Lower lobe of right lung (tissue), 2 donors: Measurements from ENCODE around the gene DOK3. TPM values are rescaled to one million over a fixed set of nuclear protein-coding genes. Genes with fewer than 3 reads are reported as not detected.

Source experiments
- ATAC-seq, 2 donors: fragments of 200-7000 bp; cut with Tn5 transposase; one replicate each; pipeline ENCODE4 v1.9.1; 2020 to 2022; ENCODE audit warnings: mild to moderate bottlenecking in 2 of 2, moderate library complexity in 2 of 2
- DNase-seq: peaks from one replicate; pipeline ENCODE4 v3.0.0-alpha.2; 2020
- H3K27ac ChIP-seq: fragments of 200-600 bp; one replicate; pipeline ENCODE4 v1.8.0; 2022
- H3K27me3 ChIP-seq: fragments of 200-600 bp; one replicate; pipeline ENCODE4 v1.8.0; 2022; ENCODE audit warnings: low read depth
- H3K36me3 ChIP-seq: fragments of 200-600 bp; one replicate; pipeline ENCODE4 v1.8.0; 2022; ENCODE audit warnings: mild to moderate bottlenecking
- H3K4me1 ChIP-seq: fragments of 200-600 bp; one replicate; pipeline ENCODE4 v1.8.0; 2022
- H3K4me3 ChIP-seq: fragments of 200-600 bp; one replicate; pipeline ENCODE4 v1.8.0; 2022; ENCODE audit warnings: mild to moderate bottlenecking
- H3K9me3 ChIP-seq: fragments of 200-600 bp; one replicate; pipeline ENCODE4 v1.8.0; 2022
- intact Hi-C: fragments of 100-400 bp; cut with DNase I; formaldehyde crosslinking; loops from one replicate; pipeline ENCODE4 v1.11.0; 2022
- total RNA-seq: library from RNA; stranded (reverse); fragmentation: NEBNext Ultra II Directional; extraction: Animal tissue kit (Norgen Biotek cat#: 25700); gene quantifications from one replicate; pipeline ENCODE4 v1.2.1, GENCODE V29; 2021
- TF ChIP-seq, protein P1 (sequence below): fragments of 200-600 bp; IDR thresholded peaks from one replicate; pipeline ENCODE4 v1.8.0; 2022; ENCODE audit warnings: antibody characterized with exemption, mild to moderate bottlenecking
- donor health status: DM: no; HTN: yes; CAD: no; lungs with severe emphysema.

Gene DOK3
- total RNA-seq, 1 donor from 2014 or later = 76.5 TPM

DNA sequence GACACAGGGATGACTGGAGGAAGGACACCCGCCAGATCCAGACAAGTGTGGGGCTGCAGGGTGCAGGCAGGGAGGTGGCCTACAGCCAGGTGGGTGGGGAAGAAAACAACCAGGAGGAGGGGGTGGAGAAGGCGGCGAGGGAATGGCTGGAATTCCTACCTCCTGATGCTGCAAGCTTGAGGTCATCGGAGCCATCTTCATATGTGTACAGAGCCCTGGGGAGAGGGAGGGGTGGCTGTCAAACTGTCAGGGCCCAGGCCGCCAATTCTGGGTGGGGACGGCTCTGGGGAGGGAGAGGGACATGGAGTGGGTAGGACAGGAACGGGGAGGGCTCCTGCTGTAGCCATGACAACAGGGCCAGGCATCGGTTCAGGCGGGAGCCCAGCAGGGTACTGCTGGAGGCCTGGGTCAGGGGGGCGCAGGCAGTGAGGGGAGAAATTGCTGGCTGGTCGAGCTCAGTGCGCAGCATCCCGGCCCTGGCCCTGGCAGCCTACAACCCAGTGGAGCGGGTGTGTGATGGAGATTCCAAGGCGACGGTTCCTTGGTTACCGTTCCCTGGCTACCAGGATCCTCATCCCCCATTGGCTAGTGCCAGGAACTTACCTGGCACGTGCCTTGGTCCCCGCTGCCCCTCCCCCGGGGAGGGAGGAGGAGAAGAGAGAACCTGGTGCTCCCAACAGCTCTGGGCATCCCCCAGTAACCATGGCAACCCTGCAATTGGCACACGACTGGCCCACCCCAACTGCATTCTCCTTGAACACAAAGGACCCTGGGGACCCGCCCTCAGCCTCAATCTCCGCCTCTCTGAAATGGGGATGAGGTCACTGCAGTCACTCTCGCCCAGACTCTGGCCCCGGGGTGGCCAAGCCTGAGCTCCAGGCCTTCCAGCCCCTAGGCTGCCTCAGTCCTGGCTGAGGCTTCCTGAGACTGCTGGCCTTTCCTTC, 40.7 kb downstream of the DOK3 start:
- Histone ChIP-seq H3K4me3 (no peak overlapping the region), H3K27ac (no peak overlapping the region), H3K9me3 (no peaks in the 10 kb centered on the region), H3K27me3 (peaks cover 11% of the 10 kb centered on the region), H3K4me1 (peaks cover 15% of the 10 kb centered on the region), H3K36me3 (peaks cover 29% of the 10 kb centered on the region)
- TF ChIP-seq, protein P1, sequence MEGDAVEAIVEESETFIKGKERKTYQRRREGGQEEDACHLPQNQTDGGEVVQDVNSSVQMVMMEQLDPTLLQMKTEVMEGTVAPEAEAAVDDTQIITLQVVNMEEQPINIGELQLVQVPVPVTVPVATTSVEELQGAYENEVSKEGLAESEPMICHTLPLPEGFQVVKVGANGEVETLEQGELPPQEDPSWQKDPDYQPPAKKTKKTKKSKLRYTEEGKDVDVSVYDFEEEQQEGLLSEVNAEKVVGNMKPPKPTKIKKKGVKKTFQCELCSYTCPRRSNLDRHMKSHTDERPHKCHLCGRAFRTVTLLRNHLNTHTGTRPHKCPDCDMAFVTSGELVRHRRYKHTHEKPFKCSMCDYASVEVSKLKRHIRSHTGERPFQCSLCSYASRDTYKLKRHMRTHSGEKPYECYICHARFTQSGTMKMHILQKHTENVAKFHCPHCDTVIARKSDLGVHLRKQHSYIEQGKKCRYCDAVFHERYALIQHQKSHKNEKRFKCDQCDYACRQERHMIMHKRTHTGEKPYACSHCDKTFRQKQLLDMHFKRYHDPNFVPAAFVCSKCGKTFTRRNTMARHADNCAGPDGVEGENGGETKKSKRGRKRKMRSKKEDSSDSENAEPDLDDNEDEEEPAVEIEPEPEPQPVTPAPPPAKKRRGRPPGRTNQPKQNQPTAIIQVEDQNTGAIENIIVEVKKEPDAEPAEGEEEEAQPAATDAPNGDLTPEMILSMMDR = no peak
- intact Hi-C loops = no loop called here
- no peak for ATAC-seq
- DNase-seq = no peak

DNA sequence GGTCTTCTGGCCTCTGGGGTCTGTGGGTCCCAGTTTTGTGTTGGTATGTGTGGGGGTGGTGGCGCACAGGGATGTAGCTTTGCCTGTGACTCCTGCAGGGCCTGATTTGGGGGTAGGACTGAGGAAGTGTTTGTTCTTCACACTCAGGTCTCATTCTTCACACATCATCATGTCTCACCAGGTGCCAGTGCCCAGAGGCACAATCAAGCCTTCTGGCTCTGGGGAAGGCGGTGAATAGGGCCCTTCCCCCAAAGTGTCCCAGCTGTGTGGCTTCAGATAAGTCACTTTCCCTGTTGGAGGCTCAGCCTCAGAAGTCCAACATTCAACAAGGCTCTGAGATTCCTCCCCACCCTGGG, 41.3 kb downstream of the DOK3 start:
- DNase-seq (no peak), ATAC-seq (no peak)
- Histone ChIP-seq H3K9me3 (no peaks in the 10 kb centered on the region), H3K4me3 (no peak overlapping the region), H3K4me1 (peaks cover 15% of the 10 kb centered on the region), H3K36me3 (peaks cover 29% of the 10 kb centered on the region), H3K27ac (no peak overlapping the region), H3K27me3 (peaks cover 11% of the 10 kb centered on the region)
- intact Hi-C loops = no loop called here
- TF ChIP-seq, protein P1 = no peak

DNA sequence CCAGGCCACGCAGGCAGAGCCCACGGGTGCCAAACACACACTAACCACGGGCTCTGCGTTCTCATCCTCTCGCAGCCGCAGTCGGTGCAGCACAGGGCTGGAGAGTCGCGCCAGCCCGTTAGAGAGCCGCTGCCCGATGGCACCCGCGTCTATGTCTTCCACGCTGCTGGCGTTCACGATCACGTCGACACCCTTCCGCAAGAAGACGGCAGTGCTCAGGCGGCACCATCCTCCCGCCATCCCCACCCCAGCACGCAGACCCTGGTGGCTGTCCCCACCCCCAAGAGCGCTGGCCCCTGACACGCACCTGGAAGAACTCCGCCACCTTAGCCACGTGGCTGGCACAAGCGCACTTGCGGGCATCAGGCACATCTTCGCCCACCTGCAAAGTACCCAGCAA, 42.2 kb downstream of the DOK3 start:
- DNase-seq (no peak), ATAC-seq (no peak)
- Histone ChIP-seq H3K4me1 (peaks cover 13% of the 10 kb centered on the region), H3K9me3 (no peaks in the 10 kb centered on the region), H3K4me3 (no peak overlapping the region), H3K27ac (no peak overlapping the region), H3K27me3 (peaks cover 7% of the 10 kb centered on the region), H3K36me3 (peaks cover 29% of the 10 kb centered on the region)
- intact Hi-C loops = no loop called here
- TF ChIP-seq, protein P1 = no peak

DNA sequence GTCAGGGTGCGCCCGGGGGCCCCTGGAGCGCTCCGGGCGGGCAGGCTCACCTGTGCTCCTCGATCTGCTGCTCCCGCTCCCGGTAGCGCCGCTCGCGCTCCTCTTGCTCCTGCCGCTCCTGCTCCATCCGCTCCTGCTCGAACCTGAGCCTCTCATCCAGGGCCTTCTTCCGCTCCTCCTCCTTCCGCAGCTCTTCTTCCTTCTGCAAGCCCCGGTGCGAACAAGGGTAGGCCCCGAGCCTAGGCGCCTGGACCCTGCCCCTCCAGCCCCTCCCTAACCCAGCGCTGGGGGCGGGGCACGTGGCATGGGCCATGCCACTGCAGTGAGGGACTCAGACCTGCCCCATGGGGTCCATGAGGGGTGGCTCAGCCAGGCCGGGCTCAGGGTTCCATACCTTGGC, 42.8 kb downstream of the DOK3 start:
- no peak for ATAC-seq

DNA sequence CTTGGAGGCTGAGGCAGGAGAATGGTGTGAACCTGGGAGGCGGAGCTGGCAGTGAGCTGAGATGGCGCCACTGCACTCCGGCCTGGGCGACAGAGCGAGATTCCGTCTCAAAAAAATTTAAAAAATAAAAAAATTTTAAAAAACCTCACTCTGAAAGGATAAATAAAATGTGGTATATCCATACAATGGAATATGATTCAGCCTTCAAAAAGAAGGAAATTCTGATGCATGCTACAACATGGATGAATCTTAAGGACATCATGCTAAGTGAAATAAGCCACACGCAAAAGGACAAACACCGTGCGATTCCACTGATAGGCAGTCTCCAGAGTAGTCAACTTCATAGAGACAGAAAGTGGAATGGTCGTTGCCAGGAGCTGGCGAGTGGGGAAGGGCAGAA, 44.6 kb downstream of the DOK3 start:
- Histone ChIP-seq H3K4me1 (peaks cover 11% of the 10 kb centered on the region), H3K9me3 (no peaks in the 10 kb centered on the region), H3K27ac (no peak overlapping the region), H3K36me3 (peaks cover 34% of the 10 kb centered on the region), H3K4me3 (no peak overlapping the region), H3K27me3 (no peaks in the 10 kb centered on the region)
- intact Hi-C loops = no loop called here
- TF ChIP-seq, protein P1 = no peak
- no peak for ATAC-seq
- no peak for DNase-seq

More for the DNA sequence above, 42.8 kb downstream of the DOK3 start:
- H3K4me3 ChIP-seq = no peak overlapping the region
- intact Hi-C loops = no loop called here
- H3K27me3 ChIP-seq = peaks cover 1% of the 10 kb centered on the region
- H3K27ac ChIP-seq = no peak overlapping the region
- DNase-seq = no peak
- H3K9me3 ChIP-seq = no peaks in the 10 kb centered on the region
- peaks cover 13% of the 10 kb centered on the region for H3K4me1 ChIP-seq
- peaks cover 29% of the 10 kb centered on the region for H3K36me3 ChIP-seq
- TF ChIP-seq, protein P1 = no peak
